ENCODE data around the gene SCO2.

DNA sequence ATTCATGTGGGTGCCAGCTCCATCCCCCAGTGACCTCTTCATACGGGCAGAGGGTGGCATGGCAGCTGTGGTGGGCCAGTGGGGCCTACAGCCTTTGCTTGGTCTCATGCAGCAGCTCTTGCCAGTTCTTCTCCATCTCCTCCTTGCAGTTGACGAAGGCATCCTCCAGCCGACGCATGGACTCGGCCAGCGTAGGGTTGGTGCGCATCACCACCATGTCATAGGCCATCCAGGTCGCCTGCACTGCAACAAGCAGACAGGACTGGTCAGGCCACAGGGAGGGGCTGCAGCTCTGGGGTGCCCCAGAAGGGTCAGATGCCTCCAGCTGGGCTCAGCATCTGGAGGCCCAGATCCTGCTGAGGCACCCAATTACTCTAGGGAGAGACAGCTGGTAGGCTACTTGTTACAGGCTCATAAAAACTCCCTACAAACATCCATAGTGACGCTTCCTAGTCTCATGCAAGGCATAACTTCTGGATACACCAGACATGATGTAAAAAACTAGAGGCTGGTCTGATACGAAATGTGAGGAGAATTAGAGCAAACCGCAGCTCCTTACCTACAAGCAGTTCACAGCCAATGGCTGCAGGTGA, 25.9 kb upstream of the SCO2 start:
- TF ChIP-seq, protein P1, sequence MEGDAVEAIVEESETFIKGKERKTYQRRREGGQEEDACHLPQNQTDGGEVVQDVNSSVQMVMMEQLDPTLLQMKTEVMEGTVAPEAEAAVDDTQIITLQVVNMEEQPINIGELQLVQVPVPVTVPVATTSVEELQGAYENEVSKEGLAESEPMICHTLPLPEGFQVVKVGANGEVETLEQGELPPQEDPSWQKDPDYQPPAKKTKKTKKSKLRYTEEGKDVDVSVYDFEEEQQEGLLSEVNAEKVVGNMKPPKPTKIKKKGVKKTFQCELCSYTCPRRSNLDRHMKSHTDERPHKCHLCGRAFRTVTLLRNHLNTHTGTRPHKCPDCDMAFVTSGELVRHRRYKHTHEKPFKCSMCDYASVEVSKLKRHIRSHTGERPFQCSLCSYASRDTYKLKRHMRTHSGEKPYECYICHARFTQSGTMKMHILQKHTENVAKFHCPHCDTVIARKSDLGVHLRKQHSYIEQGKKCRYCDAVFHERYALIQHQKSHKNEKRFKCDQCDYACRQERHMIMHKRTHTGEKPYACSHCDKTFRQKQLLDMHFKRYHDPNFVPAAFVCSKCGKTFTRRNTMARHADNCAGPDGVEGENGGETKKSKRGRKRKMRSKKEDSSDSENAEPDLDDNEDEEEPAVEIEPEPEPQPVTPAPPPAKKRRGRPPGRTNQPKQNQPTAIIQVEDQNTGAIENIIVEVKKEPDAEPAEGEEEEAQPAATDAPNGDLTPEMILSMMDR (IDR thresholded peaks at IDR 0.05), result no peak
- no peak for TF ChIP-seq POLR2A (IDR thresholded peaks at IDR 0.05)
